OCI-LY3 (cell line): ENCODE results near the gene ELAVL2.

Source experiments
- H2AFZ ChIP-seq: fragments of 200-600, 300-600 bp; shearing (Covaris generic); 2 replicates; pipeline ENCODE4 v1.6.0; 2014; ENCODE audit warnings: antibody characterized with exemption, low read depth, low read length
- H3K27ac ChIP-seq: fragments of 200-600, 300-600 bp; sonication (generic); 2 replicates; pipeline ENCODE4 v1.5.1; 2014; ENCODE audit warnings: mild to moderate bottlenecking, low read length, moderate library complexity, mixed read lengths
- H3K27me3 ChIP-seq: fragments of 200-600, 300-600 bp; sonication (generic); 2 replicates; pipeline ENCODE4 v1.6.1; 2014; ENCODE audit warnings: low read depth, low read length, mixed read lengths
- H3K36me3 ChIP-seq: fragments of 200-600, 300-600 bp; sonication (generic); replicated peaks from 2 replicates; pipeline ENCODE3; 2014; ENCODE audit warnings: low read depth, low read length, mixed read lengths
- H3K4me1 ChIP-seq: fragments of 300-600, 200-600 bp; sonication (generic); 2 replicates; pipeline ENCODE4 v1.6.1; 2014; ENCODE audit warnings: low read length, mixed read lengths
- H3K4me2 ChIP-seq: fragments of 200-600, 300-600 bp; sonication (generic); 2 replicates; pipeline ENCODE4 v1.6.1; 2014; ENCODE audit warnings: low read length, mixed read lengths
- H3K4me3 ChIP-seq: fragments of 300-600, 200-600 bp; sonication (generic); 2 replicates; pipeline ENCODE4 v1.5.1; 2014; ENCODE audit warnings: antibody characterized with exemption, mild to moderate bottlenecking, low read length, moderate library complexity
- H3K79me2 ChIP-seq: fragments of 300-600, 200-600 bp; shearing (Covaris generic); 2 replicates; pipeline ENCODE4 v1.6.1; 2014; ENCODE audit warnings: mild to moderate bottlenecking, low read length, mixed read lengths
- H3K9ac ChIP-seq: fragments of 300-600, 200-600 bp; shearing (Covaris generic); 2 replicates; pipeline ENCODE4 v1.6.0; 2014; ENCODE audit warnings: mild to moderate bottlenecking, low read length, moderate library complexity
- H3K9me3 ChIP-seq: fragments of 200-600, 300-600 bp; shearing (Covaris generic); 2 replicates; pipeline ENCODE4 v1.6.1; 2014; ENCODE audit warnings: low read length, mixed read lengths; ENCODE audit not compliant: insufficient read depth
- H4K20me1 ChIP-seq: fragments of 200-600, 300-600 bp; sonication (generic); 2 replicates; pipeline ENCODE4 v1.6.1; 2016; ENCODE audit warnings: low read length, mixed read lengths; ENCODE audit not compliant: insufficient read depth
- EZH2phosphoT487 ChIP-seq: fragments of 200-600 bp; shearing (Covaris generic); IDR thresholded peaks from 2 replicates; pipeline ENCODE4 v1.6.1; 2018; ENCODE audit warnings: antibody characterized with exemption, mixed run types, low read depth
- TF ChIP-seq, protein P1 (sequence below): fragments of 200-600, 300-600 bp; sonication (generic); IDR thresholded peaks from 2 replicates; pipeline ENCODE4 v1.5.1; 2014; ENCODE audit warnings: antibody characterized with exemption, low read length, low read depth

Gene ELAVL2

DNA sequence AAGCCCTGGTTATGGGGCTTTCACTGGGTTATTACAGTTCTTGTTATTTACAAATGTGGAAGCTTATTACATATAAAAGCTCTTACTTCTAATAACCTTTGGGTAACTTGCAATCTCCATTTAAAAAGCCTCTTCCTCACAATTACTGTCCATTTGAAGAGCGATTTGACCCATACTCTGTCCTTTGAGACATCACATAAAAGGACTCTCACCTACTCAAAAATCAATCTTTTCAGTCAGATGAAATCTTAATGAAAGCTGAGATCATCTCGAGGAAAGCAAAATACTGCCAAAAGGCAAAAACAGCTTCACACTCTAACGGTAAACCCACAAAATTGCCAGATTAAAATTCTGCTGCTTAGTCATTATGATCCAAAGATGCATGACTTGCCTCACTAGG, 29.8 kb downstream of the ELAVL2 start:
- no peak overlapping the region for H3K4me3 ChIP-seq
- H3K79me2 ChIP-seq, result no peaks in the 10 kb centered on the region
- H3K9me3 ChIP-seq, result no peaks in the 10 kb centered on the region
- no peak overlapping the region for H3K9ac ChIP-seq
- TF ChIP-seq EZH2phosphoT487, result no peak
- TF ChIP-seq, protein P1, sequence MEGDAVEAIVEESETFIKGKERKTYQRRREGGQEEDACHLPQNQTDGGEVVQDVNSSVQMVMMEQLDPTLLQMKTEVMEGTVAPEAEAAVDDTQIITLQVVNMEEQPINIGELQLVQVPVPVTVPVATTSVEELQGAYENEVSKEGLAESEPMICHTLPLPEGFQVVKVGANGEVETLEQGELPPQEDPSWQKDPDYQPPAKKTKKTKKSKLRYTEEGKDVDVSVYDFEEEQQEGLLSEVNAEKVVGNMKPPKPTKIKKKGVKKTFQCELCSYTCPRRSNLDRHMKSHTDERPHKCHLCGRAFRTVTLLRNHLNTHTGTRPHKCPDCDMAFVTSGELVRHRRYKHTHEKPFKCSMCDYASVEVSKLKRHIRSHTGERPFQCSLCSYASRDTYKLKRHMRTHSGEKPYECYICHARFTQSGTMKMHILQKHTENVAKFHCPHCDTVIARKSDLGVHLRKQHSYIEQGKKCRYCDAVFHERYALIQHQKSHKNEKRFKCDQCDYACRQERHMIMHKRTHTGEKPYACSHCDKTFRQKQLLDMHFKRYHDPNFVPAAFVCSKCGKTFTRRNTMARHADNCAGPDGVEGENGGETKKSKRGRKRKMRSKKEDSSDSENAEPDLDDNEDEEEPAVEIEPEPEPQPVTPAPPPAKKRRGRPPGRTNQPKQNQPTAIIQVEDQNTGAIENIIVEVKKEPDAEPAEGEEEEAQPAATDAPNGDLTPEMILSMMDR, result no peak
- H3K4me1 ChIP-seq, result no peaks in the 10 kb centered on the region
- H3K36me3 ChIP-seq, result no peaks in the 10 kb centered on the region
- H3K27me3 ChIP-seq, result no peaks in the 10 kb centered on the region
- no peak overlapping the region for H3K4me2 ChIP-seq
- no peaks in the 10 kb centered on the region for H4K20me1 ChIP-seq
- H3K27ac ChIP-seq, result no peak overlapping the region
- H2AFZ ChIP-seq, result no peak overlapping the region

DNA sequence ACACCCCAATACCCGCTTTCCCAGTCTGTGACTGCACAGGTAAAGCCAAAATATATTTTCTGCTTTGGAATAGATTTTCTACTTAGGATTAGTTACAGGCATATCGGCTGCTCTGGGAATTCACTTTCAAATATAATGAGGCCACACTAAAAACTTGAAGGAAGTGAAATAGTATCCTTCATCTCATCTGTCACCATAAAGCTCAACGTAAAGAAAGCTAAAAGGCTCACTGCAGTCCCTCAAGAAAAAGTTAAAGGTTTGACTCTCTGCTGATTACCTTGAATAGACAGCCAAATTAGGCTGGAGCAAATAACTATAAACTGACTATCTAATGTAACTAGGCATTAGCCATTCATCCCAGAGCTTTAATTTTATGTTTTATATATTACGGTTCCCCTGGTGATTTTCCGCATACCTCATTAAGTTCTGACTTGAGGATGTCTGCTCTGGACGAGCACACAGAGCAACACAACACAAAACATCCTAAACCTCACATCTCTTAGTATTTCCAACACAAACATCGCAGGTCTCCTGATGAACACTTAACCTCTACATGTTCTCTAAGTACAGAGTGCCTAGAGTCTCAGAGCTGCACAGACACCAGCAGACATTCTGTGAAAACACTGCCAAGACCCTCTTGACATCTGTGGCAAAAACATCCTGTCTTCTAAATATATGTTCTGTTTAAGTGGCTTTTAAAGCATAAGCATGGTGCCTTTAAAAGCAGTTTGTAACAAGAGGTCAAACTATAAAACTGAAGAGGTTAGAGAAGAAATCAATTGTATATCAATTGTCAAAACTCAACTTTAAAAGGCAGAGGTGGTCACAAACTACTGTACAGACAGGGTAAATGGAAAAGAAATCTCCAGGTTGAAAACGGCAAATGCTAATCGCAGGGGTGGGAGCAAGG, 35.4 kb downstream of the ELAVL2 start:
- H3K4me3 ChIP-seq, result no peak overlapping the region
- TF ChIP-seq EZH2phosphoT487, result no peak
- TF ChIP-seq, protein P1, result no peak
- no peak overlapping the region for H3K27ac ChIP-seq
- no peak overlapping the region for H3K9ac ChIP-seq
- H3K4me2 ChIP-seq, result no peak overlapping the region
- H3K27me3 ChIP-seq, result no peaks in the 10 kb centered on the region
- H4K20me1 ChIP-seq, result no peaks in the 10 kb centered on the region
- peaks cover 15% of the 10 kb centered on the region for H3K4me1 ChIP-seq
- no peaks in the 10 kb centered on the region for H3K36me3 ChIP-seq
- no peak overlapping the region for H2AFZ ChIP-seq
- H3K79me2 ChIP-seq, result no peaks in the 10 kb centered on the region
- H3K9me3 ChIP-seq, result no peaks in the 10 kb centered on the region

DNA sequence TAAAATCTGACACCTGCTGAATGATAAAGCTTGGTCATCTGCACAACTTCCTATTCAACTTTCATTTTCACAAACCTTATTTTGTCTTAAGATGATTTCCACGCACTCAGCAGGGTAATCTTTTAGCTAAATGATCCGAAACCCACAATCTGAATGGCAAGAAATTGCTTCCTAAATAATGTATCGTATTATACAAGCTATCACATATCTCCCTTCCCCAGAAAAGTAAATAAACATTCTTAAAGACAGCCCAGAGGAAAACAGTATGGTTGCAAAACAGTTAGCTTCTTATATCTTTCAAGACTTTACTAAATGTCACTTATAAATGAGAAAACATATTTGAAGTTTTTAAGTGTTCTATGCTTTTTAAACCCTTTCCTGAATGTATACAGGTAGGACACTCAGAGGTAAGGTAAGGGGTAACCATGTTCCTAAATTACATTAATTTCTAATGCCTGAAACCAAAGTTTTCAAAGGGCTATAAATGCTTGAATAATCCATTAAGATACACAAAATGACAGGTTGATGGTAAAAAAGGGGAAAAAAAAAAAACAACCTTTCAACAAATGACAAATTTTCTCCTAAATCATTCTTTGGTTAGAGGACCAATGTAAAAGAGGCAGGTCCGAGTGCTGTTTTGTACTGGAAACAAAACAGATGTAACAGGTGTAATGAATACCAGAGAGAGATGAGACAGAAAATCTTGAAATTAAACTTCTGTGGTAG, 36.3 kb downstream of the ELAVL2 start:
- Histone ChIP-seq H3K36me3 (no peaks in the 10 kb centered on the region), H3K79me2 (no peaks in the 10 kb centered on the region), H2AFZ (no peak overlapping the region), H3K9me3 (no peaks in the 10 kb centered on the region), H3K4me1 (peaks cover 15% of the 10 kb centered on the region), H3K4me2 (0 out of 2 replicates have a peak overlapping the region, but pooled peaks have one; percentile 3), H3K4me3 (no peak overlapping the region), H4K20me1 (no peaks in the 10 kb centered on the region), H3K27ac (no peak overlapping the region), H3K9ac (no peak overlapping the region), H3K27me3 (no peaks in the 10 kb centered on the region)
- TF ChIP-seq, protein P1, result no peak
- no peak for TF ChIP-seq EZH2phosphoT487

DNA sequence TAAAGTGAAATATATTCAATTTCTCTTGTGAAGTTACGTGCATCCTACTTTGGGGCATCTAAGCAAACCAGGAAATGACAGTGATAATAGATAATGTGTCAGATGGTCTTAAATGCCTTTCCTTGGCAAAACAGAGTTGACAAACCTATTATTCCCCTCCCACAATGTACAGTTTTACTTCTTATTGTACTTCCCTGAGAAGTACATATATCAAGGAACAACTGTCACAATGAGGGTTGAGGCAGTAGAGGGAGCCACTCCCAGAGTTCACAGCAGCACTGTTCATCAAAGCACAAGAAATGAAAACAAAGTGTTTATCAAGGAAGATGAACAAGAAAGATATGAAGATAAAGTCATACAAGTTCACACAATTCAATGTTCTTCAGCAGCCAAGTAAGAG, 41.1 kb downstream of the ELAVL2 start:
- H3K36me3 ChIP-seq, result no peaks in the 10 kb centered on the region
- H3K79me2 ChIP-seq, result no peaks in the 10 kb centered on the region
- H2AFZ ChIP-seq, result no peak overlapping the region
- no peak overlapping the region for H3K9ac ChIP-seq
- H3K9me3 ChIP-seq, result no peaks in the 10 kb centered on the region
- no peak overlapping the region for H3K4me2 ChIP-seq
- no peak for TF ChIP-seq EZH2phosphoT487
- TF ChIP-seq, protein P1, result no peak; the same call in 1 of the 2 replicates
- no peak overlapping the region for H3K4me3 ChIP-seq
- no peaks in the 10 kb centered on the region for H4K20me1 ChIP-seq
- no peaks in the 10 kb centered on the region for H3K27me3 ChIP-seq
- H3K4me1 ChIP-seq, result peaks cover 13% of the 10 kb centered on the region
- H3K27ac ChIP-seq, result no peak overlapping the region
